ENCODE measurements around the gene CERS3. TPM values are rescaled to one million over a fixed set of nuclear protein-coding genes. Genes with fewer than 3 reads are reported as not detected.

The CERS3 gene
- total and polyA plus RNA-seq, 10 of the 15 experiments (the other 5 are each of a cell fraction or from before 2014, with no cell fraction given), result not detected

DNA sequence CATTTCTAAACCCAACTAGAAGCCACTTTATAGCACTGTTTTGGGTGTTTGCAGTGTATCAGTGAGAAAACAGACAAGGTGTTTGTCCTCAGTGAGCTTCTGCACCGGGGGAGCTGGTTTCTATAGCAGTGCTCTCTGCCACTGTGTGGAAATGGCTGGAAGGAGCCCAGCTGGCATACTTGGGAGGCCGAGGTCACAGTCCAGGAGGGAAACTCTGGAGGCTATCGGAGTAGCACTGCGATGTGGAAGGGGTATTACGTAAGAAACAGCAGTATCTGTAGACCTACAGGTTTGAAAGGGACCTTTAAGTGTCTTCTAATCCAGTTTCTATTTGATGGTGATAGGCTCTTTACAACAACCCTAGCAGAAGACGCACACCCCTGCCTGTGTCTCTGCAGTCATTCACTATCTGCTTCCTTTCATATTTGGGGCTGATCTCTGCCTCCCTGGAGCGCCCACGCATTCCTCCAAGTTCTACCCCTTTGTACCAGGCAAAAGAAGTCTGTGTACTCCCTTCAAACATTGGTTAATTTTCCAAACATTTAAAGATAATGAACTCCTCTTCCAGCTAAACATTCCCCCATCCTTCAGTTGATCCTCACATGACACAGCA, 99.5 kb downstream of the CERS3 start:
- 62% methylated on average over 8 of the region's 8 CpGs for WGBS (ENCODE audit: insufficient coverage, insufficient replicate concordance, low lambda C conversion rate, missing lambda C conversion rate)
- no peak for FAIRE-seq
- no peaks in the 10 kb centered on the region for H3K4me1 ChIP-seq (ENCODE audit: control insufficient read depth, insufficient read depth, low read length)
- ATAC-seq, result no peak
- no TSS peak for BruUV-seq (replicated peaks)
- H3K4me2 ChIP-seq (ENCODE audit: control insufficient read depth, insufficient read depth), result no peak overlapping the region
- SMC1A ChIA-PET (ENCODE audit: uncharacterized antibody, unreplicated experiment), result interaction anchor here (0.6 kb wide), 1 partner anchor 17 kb away, joined by 4 read pairs; no protein-coding TSS in a partner anchor
- no peak overlapping the region for H3K9ac ChIP-seq (ENCODE audit: control insufficient read depth, insufficient read depth, low read length)
- RAD21 ChIA-PET (ENCODE audit: unreplicated experiment), result no interaction called here
- CTCF ChIA-PET, result no interaction called here
- no peak overlapping the region for H3K4me3 ChIP-seq
- no peak overlapping the region for H3K27ac ChIP-seq (ENCODE audit: control insufficient read depth, insufficient read depth)
- no peaks in the 10 kb centered on the region for H4K20me1 ChIP-seq (ENCODE audit: control insufficient read depth, insufficient read depth)
- intact Hi-C loops (cut with micrococcal nuclease; ENCODE audit: unreplicated experiment), result no loop called here
- no peaks in the 10 kb centered on the region for H3K27me3 ChIP-seq (replicated peaks in 1 of 2; ENCODE audit: control insufficient read depth in 2 of 2, insufficient read depth in 2 of 2, low read length in 1 of 2)
- in situ Hi-C loops (cut with MboI), result no loop called here
- TF ChIP-seq YY1 (IDR thresholded peaks at IDR 0.05; ENCODE audit: low read depth, low read length) (no peak), YBX1 (IDR thresholded peaks at IDR 0.05) (no peak), POU2F2 (IDR thresholded peaks at IDR 0.05; ENCODE audit: borderline replicate concordance, low read depth, low read length) (no peak), EGR1 (IDR thresholded peaks at IDR 0.05; ENCODE audit: borderline replicate concordance in 1 of 2, low read depth in 2 of 2, low read length in 2 of 2) (no peak), ZNF207 (IDR thresholded peaks at IDR 0.05; ENCODE audit: borderline replicate concordance) (no peak), STAT3 (IDR thresholded peaks at IDR 0.05; ENCODE audit: low read depth, low read length) (no peak), IKZF2 (IDR thresholded peaks at IDR 0.05) (no peak), NBN (IDR thresholded peaks at IDR 0.05) (no peak), HDAC2 (IDR thresholded peaks at IDR 0.05) (no peak), SREBF2 (IDR thresholded peaks at IDR 0.05; ENCODE audit: low read length) (no peak), NFIC (IDR thresholded peaks at IDR 0.05; ENCODE audit: low read depth, low read length) (no peak)
- TF ChIP-seq, protein P1, sequence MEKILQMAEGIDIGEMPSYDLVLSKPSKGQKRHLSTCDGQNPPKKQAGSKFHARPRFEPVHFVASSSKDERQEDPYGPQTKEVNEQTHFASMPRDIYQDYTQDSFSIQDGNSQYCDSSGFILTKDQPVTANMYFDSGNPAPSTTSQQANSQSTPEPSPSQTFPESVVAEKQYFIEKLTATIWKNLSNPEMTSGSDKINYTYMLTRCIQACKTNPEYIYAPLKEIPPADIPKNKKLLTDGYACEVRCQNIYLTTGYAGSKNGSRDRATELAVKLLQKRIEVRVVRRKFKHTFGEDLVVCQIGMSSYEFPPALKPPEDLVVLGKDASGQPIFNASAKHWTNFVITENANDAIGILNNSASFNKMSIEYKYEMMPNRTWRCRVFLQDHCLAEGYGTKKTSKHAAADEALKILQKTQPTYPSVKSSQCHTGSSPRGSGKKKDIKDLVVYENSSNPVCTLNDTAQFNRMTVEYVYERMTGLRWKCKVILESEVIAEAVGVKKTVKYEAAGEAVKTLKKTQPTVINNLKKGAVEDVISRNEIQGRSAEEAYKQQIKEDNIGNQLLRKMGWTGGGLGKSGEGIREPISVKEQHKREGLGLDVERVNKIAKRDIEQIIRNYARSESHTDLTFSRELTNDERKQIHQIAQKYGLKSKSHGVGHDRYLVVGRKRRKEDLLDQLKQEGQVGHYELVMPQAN (conservative IDR thresholded peaks at IDR 0.05), result no peak
- TF ChIP-seq, protein P2, sequence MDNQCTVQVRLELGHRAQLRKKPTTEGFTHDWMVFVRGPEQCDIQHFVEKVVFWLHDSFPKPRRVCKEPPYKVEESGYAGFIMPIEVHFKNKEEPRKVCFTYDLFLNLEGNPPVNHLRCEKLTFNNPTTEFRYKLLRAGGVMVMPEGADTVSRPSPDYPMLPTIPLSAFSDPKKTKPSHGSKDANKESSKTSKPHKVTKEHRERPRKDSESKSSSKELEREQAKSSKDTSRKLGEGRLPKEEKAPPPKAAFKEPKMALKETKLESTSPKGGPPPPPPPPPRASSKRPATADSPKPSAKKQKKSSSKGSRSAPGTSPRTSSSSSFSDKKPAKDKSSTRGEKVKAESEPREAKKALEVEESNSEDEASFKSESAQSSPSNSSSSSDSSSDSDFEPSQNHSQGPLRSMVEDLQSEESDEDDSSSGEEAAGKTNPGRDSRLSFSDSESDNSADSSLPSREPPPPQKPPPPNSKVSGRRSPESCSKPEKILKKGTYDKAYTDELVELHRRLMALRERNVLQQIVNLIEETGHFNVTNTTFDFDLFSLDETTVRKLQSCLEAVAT (IDR thresholded peaks at IDR 0.05), result no peak
- TF ChIP-seq, protein P3, sequence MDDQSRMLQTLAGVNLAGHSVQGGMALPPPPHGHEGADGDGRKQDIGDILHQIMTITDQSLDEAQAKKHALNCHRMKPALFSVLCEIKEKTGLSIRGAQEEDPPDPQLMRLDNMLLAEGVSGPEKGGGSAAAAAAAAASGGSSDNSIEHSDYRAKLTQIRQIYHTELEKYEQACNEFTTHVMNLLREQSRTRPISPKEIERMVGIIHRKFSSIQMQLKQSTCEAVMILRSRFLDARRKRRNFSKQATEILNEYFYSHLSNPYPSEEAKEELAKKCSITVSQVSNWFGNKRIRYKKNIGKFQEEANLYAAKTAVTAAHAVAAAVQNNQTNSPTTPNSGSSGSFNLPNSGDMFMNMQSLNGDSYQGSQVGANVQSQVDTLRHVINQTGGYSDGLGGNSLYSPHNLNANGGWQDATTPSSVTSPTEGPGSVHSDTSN (IDR thresholded peaks at IDR 0.05; ENCODE audit: insufficient replicate concordance, low read depth, low read length), result no peak
- no peaks in the 10 kb centered on the region; the same call in 2 of the 3 replicates for H3K9me3 ChIP-seq (replicated peaks; ENCODE audit: control insufficient read depth, insufficient read depth, low read length)
- POLR2A ChIA-PET, result no interaction called here
- no peaks in the 10 kb centered on the region for H3K79me2 ChIP-seq (ENCODE audit: control insufficient read depth, insufficient read depth, low read length)
- no peaks in the 10 kb centered on the region for H3K36me3 ChIP-seq (ENCODE audit: control insufficient read depth in 2 of 2, insufficient read depth in 2 of 2, low read length in 1 of 2)
- no peak for DNase-seq (ENCODE audit: low read depth, low spot score)
- no peak overlapping the region for H2AFZ ChIP-seq (ENCODE audit: control insufficient read depth, low read depth, low read length)
